ENCODE data around the gene CALHM1. TPM values are rescaled to one million over a fixed set of nuclear protein-coding genes. Genes with fewer than 3 reads are reported as not detected.
A peak's percentile ranks its signal among the peaks of the same experiment; 100 is the strongest.

Gene CALHM1
- total RNA-seq, 1 donor from 2014 or later, result not detected

GRCh38 chr10:103475437-103475836, 16.7 kb upstream of the CALHM1 start:
- H3K27ac Mint-ChIP-seq (ENCODE audit: unreplicated experiment), result no peak overlapping the region

GRCh38 chr10:103474077-103474476, 15.4 kb upstream of the CALHM1 start:
- Mint-ChIP-seq H3K27me3 (ENCODE audit: low read depth) (peaks cover 18% of the 10 kb centered on the region), H3K9me3 (ENCODE audit: low read depth) (no peaks in the 10 kb centered on the region), H3K27ac (ENCODE audit: unreplicated experiment) (no peak overlapping the region), H3K4me3 (ENCODE audit: unreplicated experiment) (no peak overlapping the region), H3K4me1 (ENCODE audit: low read depth) (no peaks in the 10 kb centered on the region), H3K36me3 (ENCODE audit: low read depth) (no peaks in the 10 kb centered on the region)
- TF ChIP-seq CTCF (IDR thresholded peaks at IDR 0.05), result no peak
- DNase-seq (ENCODE audit: low spot score), result no peak

More at GRCh38 chr10:103475437-103475836, 16.7 kb upstream of the CALHM1 start:
- Mint-ChIP-seq H3K27me3 (ENCODE audit: low read depth) (peaks cover 10% of the 10 kb centered on the region), H3K36me3 (ENCODE audit: low read depth) (no peaks in the 10 kb centered on the region), H3K4me1 (ENCODE audit: low read depth) (no peaks in the 10 kb centered on the region), H3K4me3 (ENCODE audit: unreplicated experiment) (no peak overlapping the region), H3K9me3 (ENCODE audit: low read depth) (no peaks in the 10 kb centered on the region)
- TF ChIP-seq CTCF (IDR thresholded peaks at IDR 0.05), result no peak
- DNase-seq (ENCODE audit: low spot score), result no peak

- Mint-ChIP-seq H3K9me3 (ENCODE audit: low read depth) (no peaks in the 10 kb centered on the region), H3K36me3 (ENCODE audit: low read depth) (no peaks in the 10 kb centered on the region), H3K27ac (ENCODE audit: unreplicated experiment) (no peak overlapping the region), H3K4me3 (ENCODE audit: unreplicated experiment) (no peak overlapping the region), H3K27me3 (ENCODE audit: low read depth) (peaks cover 18% of the 10 kb centered on the region), H3K4me1 (ENCODE audit: low read depth) (no peaks in the 10 kb centered on the region)
- TF ChIP-seq CTCF (IDR thresholded peaks at IDR 0.05), result no peak
- DNase-seq (ENCODE audit: low spot score), result no peak
Observed at GRCh38 chr10:103473261-103473671, 14.6 kb upstream of the CALHM1 start.

GRCh38 chr10:103472005-103472404, 13.3 kb upstream of the CALHM1 start:
- H3K36me3 Mint-ChIP-seq (ENCODE audit: low read depth), result no peaks in the 10 kb centered on the region
- TF ChIP-seq CTCF (IDR thresholded peaks at IDR 0.05), result no peak
- no peaks in the 10 kb centered on the region for H3K9me3 Mint-ChIP-seq (ENCODE audit: low read depth)
- H3K27me3 Mint-ChIP-seq (ENCODE audit: low read depth), result peaks cover 15% of the 10 kb centered on the region
- DNase-seq (ENCODE audit: low spot score), result no peak
- H3K4me3 Mint-ChIP-seq (ENCODE audit: unreplicated experiment), result no peak overlapping the region
- no peak overlapping the region for H3K27ac Mint-ChIP-seq (ENCODE audit: unreplicated experiment)
- H3K4me1 Mint-ChIP-seq (ENCODE audit: low read depth), result peaks cover 3% of the 10 kb centered on the region

GRCh38 chr10:103470761-103471653, 12.3 kb upstream of the CALHM1 start:
- Mint-ChIP-seq H3K27ac (ENCODE audit: unreplicated experiment) (peak overlapping the region; percentile 2), H3K36me3 (ENCODE audit: low read depth) (no peaks in the 10 kb centered on the region), H3K4me1 (ENCODE audit: low read depth) (peaks cover 11% of the 10 kb centered on the region), H3K4me3 (ENCODE audit: unreplicated experiment) (no peak overlapping the region), H3K9me3 (ENCODE audit: low read depth) (no peaks in the 10 kb centered on the region), H3K27me3 (ENCODE audit: low read depth) (peaks cover 15% of the 10 kb centered on the region)
- no peak for DNase-seq (ENCODE audit: low spot score)
- TF ChIP-seq CTCF (IDR thresholded peaks at IDR 0.05), result no peak

Measured in chondrocyte (in vitro differentiated cells).